ENCODE measurements around the gene QKI. TPM values are rescaled to one million over a fixed set of nuclear protein-coding genes. Genes with fewer than 3 reads are reported as not detected.
A peak's percentile ranks its signal among the peaks of the same experiment; 100 is the strongest.

QKI gene
- total RNA-seq, 1 donor from 2014 or later = 88.4 TPM

GRCh38 chr6:163504984-163505640 lies 90.6 kb downstream of the QKI start:
- H3K4me3 Mint-ChIP-seq (ENCODE audit: low read depth) = no peak overlapping the region
- no peaks in the 10 kb centered on the region for H3K27me3 Mint-ChIP-seq
- H3K9me3 Mint-ChIP-seq (ENCODE audit: low read depth) = peaks cover 44% of the 10 kb centered on the region
- H3K4me1 Mint-ChIP-seq (ENCODE audit: low read depth) = peaks cover 4% of the 10 kb centered on the region
- no peak overlapping the region for H3K27ac Mint-ChIP-seq
- DNase-seq (ENCODE audit: low spot score, unreplicated experiment) = no peak
- TF ChIP-seq, protein P1, sequence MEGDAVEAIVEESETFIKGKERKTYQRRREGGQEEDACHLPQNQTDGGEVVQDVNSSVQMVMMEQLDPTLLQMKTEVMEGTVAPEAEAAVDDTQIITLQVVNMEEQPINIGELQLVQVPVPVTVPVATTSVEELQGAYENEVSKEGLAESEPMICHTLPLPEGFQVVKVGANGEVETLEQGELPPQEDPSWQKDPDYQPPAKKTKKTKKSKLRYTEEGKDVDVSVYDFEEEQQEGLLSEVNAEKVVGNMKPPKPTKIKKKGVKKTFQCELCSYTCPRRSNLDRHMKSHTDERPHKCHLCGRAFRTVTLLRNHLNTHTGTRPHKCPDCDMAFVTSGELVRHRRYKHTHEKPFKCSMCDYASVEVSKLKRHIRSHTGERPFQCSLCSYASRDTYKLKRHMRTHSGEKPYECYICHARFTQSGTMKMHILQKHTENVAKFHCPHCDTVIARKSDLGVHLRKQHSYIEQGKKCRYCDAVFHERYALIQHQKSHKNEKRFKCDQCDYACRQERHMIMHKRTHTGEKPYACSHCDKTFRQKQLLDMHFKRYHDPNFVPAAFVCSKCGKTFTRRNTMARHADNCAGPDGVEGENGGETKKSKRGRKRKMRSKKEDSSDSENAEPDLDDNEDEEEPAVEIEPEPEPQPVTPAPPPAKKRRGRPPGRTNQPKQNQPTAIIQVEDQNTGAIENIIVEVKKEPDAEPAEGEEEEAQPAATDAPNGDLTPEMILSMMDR (IDR thresholded peaks at IDR 0.05; ENCODE audit: unreplicated experiment) = no peak
- peaks cover 48% of the 10 kb centered on the region for H3K36me3 Mint-ChIP-seq (ENCODE audit: insufficient read depth)

GRCh38 chr6:163507965-163508364 lies 93.4 kb downstream of the QKI start:
- DNase-seq (ENCODE audit: low spot score, unreplicated experiment) = no peak
- H3K9me3 Mint-ChIP-seq (ENCODE audit: low read depth) = peaks cover 39% of the 10 kb centered on the region
- H3K36me3 Mint-ChIP-seq (ENCODE audit: insufficient read depth) = peaks cover 39% of the 10 kb centered on the region

GRCh38 chr6:163513003-163513402 lies 98.5 kb downstream of the QKI start:
- H3K36me3 Mint-ChIP-seq (ENCODE audit: insufficient read depth) = peaks cover 3% of the 10 kb centered on the region
- H3K27ac Mint-ChIP-seq = no peak overlapping the region
- TF ChIP-seq, protein P1 (IDR thresholded peaks at IDR 0.05; ENCODE audit: unreplicated experiment) = no peak
- H3K4me1 Mint-ChIP-seq (ENCODE audit: low read depth) = peaks cover 18% of the 10 kb centered on the region
- no peak for DNase-seq (ENCODE audit: low spot score, unreplicated experiment)
- H3K27me3 Mint-ChIP-seq = no peaks in the 10 kb centered on the region
- no peak overlapping the region for H3K4me3 Mint-ChIP-seq (ENCODE audit: low read depth)
- H3K9me3 Mint-ChIP-seq (ENCODE audit: low read depth) = peaks cover 3% of the 10 kb centered on the region

More at GRCh38 chr6:163507965-163508364, 93.4 kb downstream of the QKI start:
- TF ChIP-seq, protein P1 (IDR thresholded peaks at IDR 0.05; ENCODE audit: unreplicated experiment) = no peak
- H3K27me3 Mint-ChIP-seq = no peaks in the 10 kb centered on the region
- no peak overlapping the region for H3K4me3 Mint-ChIP-seq (ENCODE audit: low read depth)
- no peak overlapping the region for H3K27ac Mint-ChIP-seq
- peaks cover 4% of the 10 kb centered on the region for H3K4me1 Mint-ChIP-seq (ENCODE audit: low read depth)

- peak overlapping the region; percentile 31 for H3K27ac Mint-ChIP-seq
- H3K36me3 Mint-ChIP-seq (ENCODE audit: insufficient read depth) = no peaks in the 10 kb centered on the region
- H3K4me1 Mint-ChIP-seq (ENCODE audit: low read depth) = peaks cover 22% of the 10 kb centered on the region
- no peak for DNase-seq (ENCODE audit: low spot score, unreplicated experiment)
- no peaks in the 10 kb centered on the region for H3K27me3 Mint-ChIP-seq
- H3K4me3 Mint-ChIP-seq (ENCODE audit: low read depth) = no peak overlapping the region
- TF ChIP-seq, protein P1 (IDR thresholded peaks at IDR 0.05; ENCODE audit: unreplicated experiment) = no peak
- no peaks in the 10 kb centered on the region for H3K9me3 Mint-ChIP-seq (ENCODE audit: low read depth)
These were observed 99.2 kb downstream of the QKI start for GRCh38 chr6:163513570-163514166.

DNA sequence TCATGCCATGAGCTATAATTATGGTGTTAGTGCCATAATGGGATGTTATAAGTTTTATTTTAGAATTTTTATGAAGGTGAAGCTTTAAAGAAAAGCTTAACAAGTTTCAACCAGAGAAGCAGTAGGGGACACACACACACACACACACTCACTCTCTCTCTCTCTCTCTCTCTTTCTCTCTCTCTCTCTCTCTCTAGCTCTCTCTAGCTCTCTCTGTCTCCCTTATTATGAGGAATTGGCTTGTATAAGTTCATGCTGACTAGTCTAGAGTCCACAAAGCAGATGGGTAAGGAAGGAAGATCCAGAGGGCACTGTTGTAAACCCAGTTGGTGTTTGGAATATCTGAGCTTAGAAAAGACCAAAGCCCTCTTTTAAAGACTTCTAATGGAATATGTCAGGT lies 102.4 kb downstream of the QKI start:
- Mint-ChIP-seq H3K4me1 (ENCODE audit: low read depth) (peaks cover 22% of the 10 kb centered on the region), H3K27me3 (no peaks in the 10 kb centered on the region), H3K36me3 (ENCODE audit: insufficient read depth) (no peaks in the 10 kb centered on the region), H3K9me3 (ENCODE audit: low read depth) (no peaks in the 10 kb centered on the region), H3K27ac (peak overlapping the region; percentile 88), H3K4me3 (ENCODE audit: low read depth) (no peak overlapping the region)
- TF ChIP-seq, protein P1 (IDR thresholded peaks at IDR 0.05; ENCODE audit: unreplicated experiment) = no peak
- no peak for DNase-seq (ENCODE audit: low spot score, unreplicated experiment)

Measured in progenitor cell of endocrine pancreas (in vitro differentiated cells).